Esophagus muscularis mucosa (tissue), 4 donors: ENCODE measurements around the gene GRIK4. TPM values are rescaled to one million over a fixed set of nuclear protein-coding genes. Genes with fewer than 3 reads are reported as not detected.
"Not testable (repeated sequence)": the region's sequence is repeated elsewhere in the genome, so short reads cannot be mapped to it uniquely, and the experiment has no call there.

Source experiments
- DNase-seq: peaks from one replicate; pipeline ENCODE4 v3.0.0-alpha.2; 2017; ENCODE audit errors: extremely low spot score
- H3K27ac ChIP-seq, 4 donors: fragments of 200-600 bp; sonication (generic); replicated peaks in 1 of 4; 1 replicate in 3 of 4; 2 replicates in 1 of 4; pipeline ENCODE4 v1.5.1; 2016 to 2019; ENCODE audit warnings: mild to moderate bottlenecking in 1 of 4
- H3K27me3 ChIP-seq, 4 donors: fragments of 200-600 bp; sonication (generic); one replicate each; pipeline versions ENCODE4 v1.5.1 to v1.6.0; 2016 to 2019
- H3K36me3 ChIP-seq, 4 donors: fragments of 200-600 bp; sonication (generic); one replicate each; pipeline ENCODE4 v1.5.1; 2016 to 2019
- H3K4me1 ChIP-seq, 4 donors: fragments of 200-600 bp; sonication (generic); one replicate each; pipeline ENCODE4 v1.5.1; 2016 to 2019
- H3K4me3 ChIP-seq, 4 donors: fragments of 200-600 bp; sonication (generic); 1 replicate in 2 of 4; 2 replicates in 2 of 4; pipeline ENCODE4 v1.5.1; 2016 to 2019; ENCODE audit warnings: mild to moderate bottlenecking in 4 of 4, moderate library complexity in 1 of 4
- H3K9me3 ChIP-seq, 4 donors: fragments of 200-600 bp; sonication (generic); 1 replicate in 3 of 4; 2 replicates in 1 of 4; pipeline ENCODE4 v1.5.1; 2016 to 2019
- CTCF ChIP-seq, 3 experiments: fragments of 200-600 bp in 2 of 3; fragments of 450-650 bp in 1 of 3; sonication (generic) in 2 of 3; IDR thresholded peaks; one replicate each; pipeline ENCODE4 v1.5.1; 2017 to 2019; ENCODE audit warnings: antibody characterized with exemption in 3 of 3, mild to moderate bottlenecking in 2 of 3, moderate library complexity in 1 of 3
- EP300 ChIP-seq: sonication (generic); formaldehyde crosslinking; IDR thresholded peaks from one replicate; pipeline ENCODE4 v1.6.1; 2017; ENCODE audit warnings: antibody characterized with exemption
- POLR2A ChIP-seq: fragments of 450-650 bp; IDR thresholded peaks from one replicate; pipeline ENCODE4 v1.6.1; 2017; ENCODE audit warnings: antibody characterized with exemption, moderate library complexity, mild to moderate bottlenecking, low read depth
- POLR2AphosphoS5 ChIP-seq, 2 donors: sonication (generic); formaldehyde crosslinking; IDR thresholded peaks; one replicate each; pipeline ENCODE4 v1.6.1; 2017; ENCODE audit warnings: antibody characterized with exemption in 2 of 2
- WGBS: methylation state at CpG from one replicate; pipeline ENCODE4 v1.1.5; 2018; 5-methylcytosine and 5-hydroxymethylcytosine counted together
- intact Hi-C: fragments of 100-400 bp; cut with DNase I; formaldehyde crosslinking; loops from one replicate; pipeline ENCODE4 v1.15.1; 2023
- total RNA-seq, 4 donors: library from RNA; depleted of rRNA; stranded (reverse); fragments of >200 nt; gene quantifications; one replicate each; pipeline versions ENCODE4 v1.1.0 to v1.2.1, GENCODE V29; 2016

GRIK4 gene
- total RNA-seq, 4 donors from 2014 or later: 0.13 to 0.83 (median 0.43) TPM

- Histone ChIP-seq H3K27ac (no peak overlapping the region), H3K4me3 (no peak overlapping the region), H3K4me1 (peaks cover 0 to 16% (median 13%) of the 10 kb centered on the region in 4 donors), H3K36me3 (no peaks in the 10 kb centered on the region), H3K9me3 (no peaks in the 10 kb centered on the region), H3K27me3 (peaks cover 0 to 13% (median 5%) of the 10 kb centered on the region in 4 donors)
- intact Hi-C loops: no loop called here
- TF ChIP-seq POLR2AphosphoS5 (IDR thresholded peaks at IDR 0.05) (no peak), EP300 (no peak), POLR2A (no peak), CTCF (IDR thresholded peaks at IDR 0.05) (no peak)
- WGBS: 60% methylated on average over 5 of the region's 5 CpGs
- DNase-seq: no peak
These were observed 9.4 kb upstream of the GRIK4 start for GRCh38 chr11:120501976-120502755.

DNA sequence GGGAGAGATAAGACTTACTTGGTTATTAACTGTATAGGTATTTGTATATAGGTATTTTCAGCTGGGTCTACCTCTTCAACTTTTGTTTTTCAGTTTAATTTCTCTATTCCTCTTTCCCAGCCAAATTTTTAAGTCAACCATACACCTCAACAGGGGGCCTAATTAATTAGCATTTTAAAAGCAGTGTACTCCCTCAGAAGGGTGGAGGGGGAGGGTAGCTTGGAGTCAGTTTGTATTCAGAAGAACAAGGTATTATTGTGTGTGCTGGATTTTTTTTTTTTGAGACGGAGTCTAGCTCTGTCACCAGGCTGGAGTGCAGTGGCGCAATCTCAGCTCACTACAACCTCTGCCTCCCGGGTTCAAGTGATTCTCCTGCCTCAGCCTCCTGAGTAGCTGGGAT, 8.0 kb upstream of the GRIK4 start:
- DNase-seq, H3K27ac ChIP-seq, intact Hi-C loops, H3K36me3 ChIP-seq, H3K9me3 ChIP-seq, H3K4me3 ChIP-seq: not testable (repeated sequence)
- Histone ChIP-seq H3K27me3 (peaks cover 0 to 26% (median 5%) of the 10 kb centered on the region in 4 donors), H3K4me1 (peaks cover 0 to 16% (median 13%) of the 10 kb centered on the region in 4 donors)
- WGBS: 92% methylated on average over 3 of the region's 3 CpGs

GRCh38 chr11:120505801-120506425, 5.6 kb upstream of the GRIK4 start:
- H3K27ac ChIP-seq: no peak overlapping the region
- no peaks in the 10 kb centered on the region for H3K9me3 ChIP-seq
- no peaks in the 10 kb centered on the region for H3K36me3 ChIP-seq
- WGBS: 91% methylated on average over 7 of the region's 7 CpGs
- DNase-seq: no peak
- H3K4me1 ChIP-seq: peaks cover 0 to 18% (median 13%) of the 10 kb centered on the region in 4 donors
- TF ChIP-seq POLR2A (no peak), EP300 (no peak), CTCF (IDR thresholded peaks at IDR 0.05) (no peak), POLR2AphosphoS5 (IDR thresholded peaks at IDR 0.05) (no peak)
- intact Hi-C loops: no loop called here
- no peak overlapping the region for H3K4me3 ChIP-seq
- H3K27me3 ChIP-seq: peaks cover 0 to 50% (median 5%) of the 10 kb centered on the region in 4 donors

DNA sequence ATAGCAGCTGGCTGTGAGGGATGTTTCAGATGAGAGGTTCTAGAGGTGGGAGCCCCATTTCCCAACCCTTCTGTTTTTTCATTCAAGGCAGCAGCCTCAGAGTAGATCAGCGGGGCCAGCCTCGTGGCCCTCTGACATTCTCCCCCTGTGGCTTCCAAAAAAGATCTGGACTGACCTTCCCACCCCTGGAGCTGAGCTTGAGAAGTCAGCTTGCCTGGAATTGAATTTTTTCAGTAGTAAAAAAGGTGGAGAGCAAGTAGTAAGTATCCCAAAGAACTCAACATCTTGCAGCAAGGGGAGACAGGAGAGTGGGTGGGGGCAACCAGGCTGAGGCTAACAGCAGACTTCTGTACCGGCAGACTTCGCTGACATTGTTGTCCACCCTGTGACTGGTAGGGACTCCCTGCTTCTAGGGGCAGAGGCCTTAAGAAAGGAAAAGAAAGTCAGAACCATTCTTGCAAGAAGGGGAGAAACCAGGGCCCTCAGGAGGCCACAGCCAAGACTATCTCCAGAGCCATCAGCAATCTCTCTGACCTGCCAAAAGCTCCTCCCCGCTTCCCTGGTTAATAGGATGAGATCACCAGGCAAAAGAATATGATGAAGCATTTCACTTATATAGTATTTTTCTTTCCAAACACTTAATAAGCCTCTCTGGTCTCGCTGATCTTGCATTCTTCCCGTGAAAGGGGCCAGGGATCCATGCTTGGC, 2.0 kb upstream of the GRIK4 start:
- Histone ChIP-seq H3K9me3 (no peaks in the 10 kb centered on the region), H3K4me3 (no peak overlapping the region), H3K27me3 (peaks cover 0 to 66% (median 5%) of the 10 kb centered on the region in 4 donors), H3K27ac (no peak overlapping the region), H3K36me3 (no peaks in the 10 kb centered on the region), H3K4me1 (peaks cover 0 to 13% (median 10%) of the 10 kb centered on the region in 4 donors)
- no peak for DNase-seq
- no peak for TF ChIP-seq POLR2A
- TF ChIP-seq CTCF (IDR thresholded peaks at IDR 0.05): no peak
- TF ChIP-seq EP300: no peak
- TF ChIP-seq POLR2AphosphoS5 (IDR thresholded peaks at IDR 0.05): no peak
- WGBS: 92% methylated on average over 7 of the region's 7 CpGs
- intact Hi-C loops: loop anchor here (2.0 to 5.0 kb wide), 4 partner anchors 175 to 685 kb away; no protein-coding TSS in a partner anchor
